Adrenal gland (tissue), 5 donors: ENCODE measurements around the gene UBE2H.

Experiments
- CTCF ChIP-seq, 6 experiments: fragments of 450-650 bp in 4 of 6; fragments of 200-600 bp in 2 of 6; sonication (generic) in 1 of 6; IDR thresholded peaks; 1 replicate in 5 of 6; 2 replicates in 1 of 6; pipeline versions ENCODE4 v1.5.1 to v1.8.0; 2016 to 2021; ENCODE audit warnings: antibody characterized with exemption in 6 of 6, mild to moderate bottlenecking in 2 of 6, moderate library complexity in 1 of 6
- POLR2A ChIP-seq, 2 donors: fragments of 450-650 bp; IDR thresholded peaks; one replicate each; pipeline ENCODE4 v1.6.1; 2017; ENCODE audit warnings: antibody characterized with exemption in 2 of 2, mild to moderate bottlenecking in 2 of 2, moderate library complexity in 1 of 2
- donor health status: DM: no; HTN: no; CAD: no.

- TF ChIP-seq CTCF (IDR thresholded peaks at IDR 0.05) (no peak), POLR2A (IDR thresholded peaks at IDR 0.05) (no peak)
Measured at GRCh38 chr7:129835569-129835968, 117.2 kb downstream of the UBE2H start.
